ENCODE results near the gene NOTUM. TPM values are rescaled to one million over a fixed set of nuclear protein-coding genes. Genes with fewer than 3 reads are reported as not detected.

Gene NOTUM
- total RNA-seq, 6 donors from 2014 or later, result 0.89 to 5.0 (median 2.3) TPM

DNA sequence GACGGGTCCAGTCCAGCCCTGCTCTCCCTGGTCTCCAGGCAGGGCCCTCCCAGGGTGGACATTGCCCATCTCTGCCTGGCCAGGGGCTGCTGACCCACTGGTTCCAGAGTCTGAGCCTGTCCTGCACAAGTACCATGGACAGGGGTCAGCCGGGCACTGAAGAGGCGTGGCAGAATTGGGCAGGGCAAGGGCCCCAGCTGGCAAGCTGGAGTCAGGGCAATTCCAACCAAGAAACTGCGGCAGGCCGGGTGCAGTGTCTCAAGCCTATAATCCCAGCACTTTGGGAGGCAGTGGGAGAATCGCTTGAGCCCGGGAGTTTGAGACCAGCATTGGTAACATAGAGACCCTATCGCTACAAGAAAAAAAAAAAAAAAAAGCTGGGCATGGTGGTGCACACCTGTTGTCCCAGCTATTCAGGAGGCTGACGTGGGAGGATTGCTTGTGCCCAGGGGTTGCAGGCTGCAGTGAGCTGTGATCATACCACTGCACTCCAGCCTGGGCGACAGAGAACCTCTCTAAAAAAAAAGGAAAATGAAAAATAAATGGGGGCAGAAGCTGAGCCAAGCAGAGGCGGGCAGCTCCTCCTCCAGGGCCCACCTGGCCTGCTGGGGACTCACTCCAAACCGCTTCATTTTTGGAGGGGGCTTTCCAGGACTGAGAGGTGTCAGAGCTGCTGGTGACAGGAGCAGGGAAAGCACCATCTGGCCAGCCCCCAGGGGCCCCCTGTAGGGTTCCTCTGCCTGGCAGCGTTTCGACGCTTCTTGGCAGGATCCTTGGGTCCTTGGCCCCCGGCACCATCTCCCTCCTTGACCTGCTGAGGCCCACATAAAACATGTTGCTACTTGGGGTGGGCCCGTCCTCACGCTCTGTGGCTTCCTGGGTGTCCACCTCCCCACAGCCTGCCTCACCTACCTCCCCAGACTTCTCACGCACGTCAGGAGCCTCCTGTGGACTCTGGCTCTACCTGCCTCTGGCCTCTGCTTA lies 30.6 kb downstream of the NOTUM start:
- Histone ChIP-seq H3K36me3 (no peaks in the 10 kb centered on the region), H3K27ac (no peak overlapping the region), H3K4me3 (no peak overlapping the region), H3K9me3 (no peaks in the 10 kb centered on the region), H3K4me1 (peaks cover 9 to 36% (median 31%) of the 10 kb centered on the region in 4 donors), H3K27me3 (peaks cover 0 to 10% (median 1%) of the 10 kb centered on the region in 4 donors)
- TF ChIP-seq POLR2A (IDR thresholded peaks at IDR 0.05) (no peak), EP300 (IDR thresholded peaks at IDR 0.05) (no peak), CTCF (IDR thresholded peaks at IDR 0.05) (no peak), POLR2AphosphoS5 (IDR thresholded peaks at IDR 0.05) (no peak)
- ATAC-seq (ENCODE audit: low FRiP score in 2 of 2) (no peak), DNase-seq (peak in 1 of 2 donors; percentile 33)
- 73 to 75% methylated on average over 15 to 20 of the region's 20 CpGs for WGBS, 2 donors

DNA sequence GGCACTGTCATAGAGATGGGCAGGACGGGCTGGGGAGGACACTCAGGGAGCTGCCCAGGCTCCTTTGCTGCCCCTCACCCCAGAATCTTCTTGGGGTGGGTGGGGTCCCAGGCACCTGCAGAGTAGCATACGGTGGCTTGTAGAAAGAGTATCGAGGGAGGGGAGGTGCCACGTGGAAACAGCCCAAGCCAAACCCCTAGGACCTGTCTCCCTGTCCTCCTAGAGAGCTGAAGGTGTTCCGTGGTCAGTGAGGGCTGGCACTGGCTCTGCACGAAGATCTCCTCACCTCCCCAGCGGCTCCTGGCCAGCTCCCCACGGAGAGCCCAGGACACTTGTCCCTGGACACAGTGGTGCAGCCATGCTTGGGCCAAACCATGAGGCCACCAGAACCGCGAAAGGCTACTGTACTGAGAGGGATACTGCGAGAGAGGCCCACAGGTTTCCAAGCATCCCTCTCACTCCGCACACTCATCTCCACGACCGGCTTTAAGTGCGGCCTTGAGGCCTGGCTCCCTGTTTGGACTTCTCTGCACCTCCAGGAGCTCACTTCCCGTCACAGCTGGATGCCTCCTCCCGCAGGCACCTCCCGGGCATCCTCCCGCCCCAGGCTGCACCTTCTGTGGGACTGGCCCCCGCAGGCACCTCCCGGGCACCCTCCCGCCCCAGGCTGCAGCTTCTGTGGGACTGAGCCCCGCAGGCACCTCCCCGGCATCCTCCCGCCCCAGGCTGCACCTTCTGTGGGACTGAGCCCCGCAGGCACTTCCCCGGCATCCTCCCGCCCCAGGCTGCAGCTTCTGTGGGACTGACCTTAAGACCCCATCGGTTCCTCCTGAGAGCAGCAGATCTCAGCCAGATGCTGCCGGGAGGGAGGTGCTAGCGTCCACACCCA lies 31.5 kb downstream of the NOTUM start:
- no peak for ATAC-seq (ENCODE audit: low FRiP score in 2 of 2)
- peaks cover 18 to 46% (median 41%) of the 10 kb centered on the region in 4 donors for H3K4me1 ChIP-seq
- peaks cover 0 to 10% (median 1%) of the 10 kb centered on the region in 4 donors for H3K27me3 ChIP-seq
- DNase-seq, result peak in 1 of 2 donors; percentile 79
- H3K36me3 ChIP-seq, result no peaks in the 10 kb centered on the region
- TF ChIP-seq POLR2A (IDR thresholded peaks at IDR 0.05) (no peak), POLR2AphosphoS5 (IDR thresholded peaks at IDR 0.05) (no peak), CTCF (IDR thresholded peaks at IDR 0.05) (no peak)
- no peak overlapping the region for H3K27ac ChIP-seq
- WGBS, 2 donors, result 93 to 97% methylated on average over 12 to 30 of the region's 31 CpGs
- no peaks in the 10 kb centered on the region for H3K9me3 ChIP-seq
- peak overlapping the region in 1 of 4 donors; percentile 100 for H3K4me3 ChIP-seq

- no peak for ATAC-seq (ENCODE audit: low FRiP score in 2 of 2)
- peaks cover 26 to 54% (median 49%) of the 10 kb centered on the region in 4 donors for H3K4me1 ChIP-seq
- no peaks in the 10 kb centered on the region for H3K36me3 ChIP-seq
- H3K27ac ChIP-seq, result peak overlapping the region in 1 of 4 donors; percentile 99
- peak overlapping the region in 3 of 4 donors; percentile 76 to 100 (median 99) for H3K4me3 ChIP-seq
- peaks cover 0 to 10% (median 1%) of the 10 kb centered on the region in 4 donors for H3K27me3 ChIP-seq
- WGBS, 2 donors, result 36 to 58% methylated on average over 10 to 29 of the region's 44 CpGs
- TF ChIP-seq POLR2AphosphoS5 (IDR thresholded peaks at IDR 0.05) (no peak), EP300 (IDR thresholded peaks at IDR 0.05) (no peak), CTCF (IDR thresholded peaks at IDR 0.05) (no peak), POLR2A (IDR thresholded peaks at IDR 0.05) (no peak)
- peak in 1 of 2 donors; percentile 82 for DNase-seq
- H3K9me3 ChIP-seq, result no peaks in the 10 kb centered on the region
Observed at GRCh38 chr17:81928544-81929252, 32.3 kb downstream of the NOTUM start.

Data from upper lobe of left lung (tissue), 6 donors.